Inflammatory macrophage treated with lipopolysaccharide for 4 hours (primary cell): ENCODE measurements around the gene COPS8.
A peak's percentile ranks its signal among the peaks of the same experiment; 100 is the strongest.

Source experiments
- DNase-seq: peaks from one replicate; pipeline ENCODE4 v3.0.0-alpha.2; 2020

Gene COPS8

DNA sequence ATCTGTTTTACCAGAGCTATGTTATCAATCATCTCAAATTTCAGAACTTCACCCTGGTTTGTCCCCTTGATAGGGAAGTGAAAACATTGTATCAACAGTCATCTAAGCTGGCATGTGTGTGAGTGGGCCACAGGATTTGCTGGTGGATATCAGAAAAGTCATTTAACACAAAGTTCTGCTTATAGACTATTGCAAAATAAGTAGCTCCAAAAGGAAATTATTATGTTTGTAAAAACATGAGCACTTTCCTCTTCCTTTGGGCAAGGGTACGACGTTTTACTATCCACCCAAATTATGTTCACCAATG lies 20.7 kb upstream of the COPS8 start:
- DNase-seq = peak; percentile 28

- no peak for DNase-seq
These were observed 19.3 kb upstream of the COPS8 start for GRCh38 chr2:237066396-237066795.

GRCh38 chr2:237068005-237068576 lies 17.6 kb upstream of the COPS8 start:
- DNase-seq = no peak

DNA sequence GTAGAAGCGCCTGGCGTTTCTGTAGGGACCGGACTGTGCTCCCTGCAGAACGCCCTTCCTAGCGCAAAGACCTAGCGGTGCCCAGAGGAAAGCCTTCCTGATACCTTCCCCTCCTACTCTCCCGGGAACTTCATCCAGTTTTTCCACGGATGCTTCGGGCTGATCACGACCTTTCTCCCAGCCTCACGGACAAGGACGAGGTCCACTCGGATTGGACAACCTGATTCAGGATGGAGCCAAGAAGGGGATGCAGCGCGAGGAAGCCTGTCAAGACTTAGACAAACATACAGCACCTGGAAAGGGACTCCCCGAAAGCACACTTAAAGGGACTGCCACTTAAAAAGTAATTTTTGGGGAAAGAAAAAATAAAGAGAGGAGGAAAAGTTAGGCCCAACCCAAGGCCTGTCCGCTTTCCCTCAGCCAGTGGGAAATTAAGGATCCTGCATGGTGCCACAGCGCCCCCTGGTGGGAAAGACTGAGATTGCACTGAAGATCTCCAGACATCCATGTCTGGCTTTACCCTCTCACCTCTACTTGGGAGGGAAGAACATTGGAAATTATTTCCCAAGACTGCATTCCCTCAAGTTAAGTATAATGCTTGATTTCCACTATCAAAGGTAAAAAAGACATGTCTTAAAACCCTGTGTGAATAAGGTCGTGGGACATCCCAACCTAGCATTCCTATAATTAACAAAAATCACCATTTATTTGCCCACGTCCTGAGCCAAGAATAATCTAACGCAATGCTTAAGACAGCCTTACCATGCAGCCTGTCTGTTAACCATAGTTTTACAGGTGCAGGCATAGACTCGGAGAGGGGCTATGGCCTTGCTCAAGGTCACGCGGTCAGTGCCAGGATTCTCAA lies 13.4 kb upstream of the COPS8 start:
- peak; percentile 66 for DNase-seq

DNA sequence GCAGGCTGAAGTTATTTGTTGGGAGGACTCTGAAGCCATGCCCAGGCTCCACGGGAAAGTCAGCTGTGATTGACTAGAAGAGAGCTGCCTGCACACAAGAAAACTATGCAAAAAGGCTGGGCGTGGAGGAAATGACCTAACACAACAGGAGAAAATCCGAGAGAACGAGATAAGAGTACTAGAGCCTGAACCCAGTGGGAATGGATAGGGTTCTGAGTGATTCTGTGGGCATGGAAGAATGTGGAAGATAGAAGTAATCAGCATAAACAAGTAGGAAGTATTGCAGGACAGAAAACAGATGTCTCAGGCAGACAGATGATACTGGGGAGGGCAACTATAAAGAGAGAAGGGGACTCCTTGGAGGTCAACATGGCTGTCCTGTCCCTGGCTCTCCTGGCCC lies 12.1 kb upstream of the COPS8 start:
- DNase-seq = no peak

GRCh38 chr2:237074211-237074993 lies 11.3 kb upstream of the COPS8 start:
- no peak for DNase-seq

- no peak for DNase-seq
These were observed 9.7 kb upstream of the COPS8 start for GRCh38 chr2:237075749-237076599.

DNA sequence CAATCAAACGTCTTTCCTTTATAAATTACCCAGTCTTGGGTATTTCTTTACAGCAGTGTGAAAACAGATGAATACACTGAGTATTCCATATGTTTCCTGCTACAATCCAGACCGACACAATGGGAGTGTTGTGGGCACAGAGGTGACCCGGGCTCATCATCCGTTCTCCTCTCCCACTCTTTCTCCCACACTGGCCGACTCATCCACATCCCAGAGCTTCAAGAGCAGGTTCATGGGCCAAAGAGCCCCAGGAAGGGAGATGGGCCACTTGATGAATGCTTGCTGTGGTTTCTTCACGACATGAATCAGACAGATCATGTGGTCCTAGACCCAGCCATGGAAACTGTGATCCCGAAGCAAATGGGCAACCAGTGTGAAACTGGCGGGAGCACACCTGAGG lies 4.1 kb upstream of the COPS8 start:
- no peak for DNase-seq

DNA sequence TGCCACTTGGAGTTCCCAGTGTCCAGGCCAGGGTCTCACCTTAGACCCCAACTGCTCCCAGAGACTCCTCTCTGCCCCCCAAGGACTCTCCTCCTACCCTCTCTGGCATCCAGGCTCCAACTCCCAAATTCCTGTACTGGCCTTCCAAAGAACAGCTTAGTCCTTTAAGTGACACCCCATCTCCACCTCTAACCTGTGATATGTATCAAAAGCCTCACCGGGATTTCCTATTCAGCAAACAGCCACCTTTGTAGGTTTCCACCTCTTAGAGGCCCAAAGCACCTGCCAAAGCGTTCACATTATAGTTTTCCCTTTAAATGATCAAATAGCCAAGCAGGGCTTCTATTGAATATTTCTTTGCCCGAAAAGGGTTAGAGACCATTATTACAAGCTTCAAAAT lies 2.7 kb upstream of the COPS8 start:
- no peak for DNase-seq

GRCh38 chr2:237084444-237084843 lies 1.2 kb upstream of the COPS8 start:
- DNase-seq = no peak

DNA sequence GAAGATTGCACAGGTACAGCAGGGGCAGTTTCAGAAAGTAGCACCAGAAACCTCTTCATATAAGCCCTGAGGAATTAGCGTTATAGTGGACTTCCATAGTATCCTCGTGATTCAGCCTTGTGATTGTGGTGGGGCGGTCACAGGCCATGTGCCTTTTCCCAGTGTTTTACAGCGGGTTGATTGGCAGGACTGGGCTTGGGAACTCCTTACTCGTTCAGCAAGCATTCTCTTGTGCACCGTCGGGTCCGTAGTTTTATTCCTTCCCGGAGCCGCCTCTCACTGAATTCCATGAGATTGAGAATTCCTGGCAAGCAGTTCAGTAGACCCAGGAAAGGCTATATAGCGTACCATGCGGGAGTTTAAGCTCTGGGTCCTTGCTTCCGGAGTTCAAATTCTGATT lies 5.2 kb downstream of the COPS8 start:
- DNase-seq = no peak

- no peak for DNase-seq
These were observed 6.2 kb downstream of the COPS8 start for GRCh38 chr2:237091779-237092436.

- no peak for DNase-seq
These were observed 6.8 kb downstream of the COPS8 start for GRCh38 chr2:237092506-237092905.

- no peak for DNase-seq
These were observed 7.5 kb downstream of the COPS8 start for GRCh38 chr2:237092920-237093781.

DNA sequence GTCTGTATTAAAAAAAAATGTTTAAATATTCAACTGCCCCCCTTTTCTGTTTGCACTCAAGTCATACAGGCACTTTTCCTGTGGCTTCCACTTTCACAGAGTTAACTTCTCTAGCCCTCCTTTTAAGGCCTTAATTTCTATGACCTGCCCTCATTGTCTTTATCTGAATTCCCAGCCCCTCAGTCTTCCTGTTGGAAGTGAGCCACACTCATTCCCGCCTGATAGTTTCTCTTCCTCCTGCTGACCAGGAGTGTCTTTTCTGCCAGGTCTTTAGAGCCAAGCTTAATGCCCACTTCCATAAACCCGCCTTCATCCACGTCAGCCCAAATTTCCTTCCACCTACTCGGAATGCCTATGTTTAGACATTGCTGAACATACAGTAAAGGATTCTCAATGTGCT lies 10.5 kb downstream of the COPS8 start:
- no peak for DNase-seq

DNA sequence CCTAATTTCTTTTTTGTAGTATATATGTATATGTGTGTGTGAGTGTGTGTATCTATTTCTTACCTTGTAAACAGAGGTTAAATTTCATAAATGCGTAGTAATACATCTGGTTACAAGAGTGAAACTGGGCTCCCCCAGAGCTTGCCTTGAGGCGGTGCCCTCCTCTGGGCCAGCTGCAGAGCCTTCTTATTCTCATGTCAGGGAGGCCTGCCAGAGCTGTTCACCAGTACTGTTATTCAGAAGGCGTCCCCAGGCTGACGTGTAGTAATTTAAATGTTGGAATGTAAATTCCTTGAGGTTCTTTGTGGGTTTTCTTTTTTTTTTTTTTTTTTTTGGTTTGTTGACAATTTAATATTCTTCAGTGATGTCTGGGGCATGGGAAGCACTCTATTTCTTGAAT lies 11.2 kb downstream of the COPS8 start:
- no peak for DNase-seq

- no peak for DNase-seq
These were observed 11.7 kb downstream of the COPS8 start for GRCh38 chr2:237097326-237097910.

DNA sequence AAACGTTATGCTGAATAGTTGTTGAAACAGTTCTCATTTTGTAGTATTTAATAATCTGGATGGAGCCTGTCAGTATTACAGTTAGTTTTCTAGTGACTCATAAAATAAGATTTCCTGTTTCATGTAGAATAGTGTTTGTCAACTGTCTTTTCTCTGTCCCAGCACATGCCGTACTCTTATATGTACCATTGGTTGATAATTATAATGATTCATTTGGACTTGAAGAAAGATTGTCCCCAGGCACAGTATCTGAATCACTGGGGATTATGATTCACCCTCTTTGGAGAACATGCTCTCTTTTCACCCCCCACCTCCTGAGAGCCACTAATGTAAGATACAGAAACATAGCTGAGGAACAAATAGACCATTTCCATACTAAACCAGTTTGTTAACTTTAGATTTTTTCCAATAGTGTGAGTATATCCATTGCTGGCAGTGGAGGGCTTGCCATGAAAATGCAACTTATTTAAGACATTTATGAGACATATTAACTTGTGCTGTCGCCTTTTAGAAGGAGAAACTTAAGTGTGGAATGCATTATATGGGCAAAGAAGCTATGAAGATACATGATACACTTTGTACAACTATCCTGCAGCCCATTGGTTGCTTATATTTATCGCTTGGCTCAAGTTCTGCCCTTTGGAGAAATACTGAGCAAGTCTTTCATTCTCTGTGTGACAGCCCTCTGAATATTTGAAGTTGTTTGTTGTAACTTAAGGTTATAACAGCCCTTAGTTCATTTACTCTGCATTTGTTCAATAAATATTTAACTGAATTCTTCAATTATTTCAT lies 12.4 kb downstream of the COPS8 start:
- DNase-seq = no peak

- DNase-seq = no peak
These were observed 14.1 kb downstream of the COPS8 start for GRCh38 chr2:237099804-237100203.
